H1 (cell line): Measurements from ENCODE around the gene EGR2. TPM values are rescaled to one million over a fixed set of nuclear protein-coding genes. Genes with fewer than 3 reads are reported as not detected.

Experiments used
- CTCF ChIA-PET: fragments of 300-600 bp; sonication (Branson Sonifier 250); formaldehyde crosslinking; loops from one replicate; lab custom pipeline; 2021; ENCODE audit not compliant: partially characterized antibody; lab: Charles Lee
- POLR2A ChIA-PET: fragments of 300-600 bp; sonication (Branson Sonifier 250); formaldehyde crosslinking; loops from one replicate; lab custom pipeline; 2021; ENCODE audit warnings: inconsistent platforms; ENCODE audit not compliant: partially characterized antibody; lab: Charles Lee
- DNase-seq, 2 experiments: peaks; one replicate each; pipeline versions ENCODE4 v3.0.0 to v3.0.0-alpha.2; 2010 to 2022; ENCODE audit warnings: low spot score in 2 of 2, low read depth in 1 of 2, mixed read lengths in 1 of 2
- FAIRE-seq: peaks from 2 replicates; lab custom pipeline; 2011; peaks lifted over from hg19 to GRCh38; lab: Jason Lieb, UNC
- H2AFZ ChIP-seq: 2 replicates; pipeline ENCODE4 v1.8.1; 2012; ENCODE audit warnings: low read length, inconsistent platforms
- H2AK5ac ChIP-seq: 2 replicates; pipeline ENCODE4 v1.6.1; 2013; ENCODE audit warnings: low read depth, low read length
- H2BK120ac ChIP-seq: replicated peaks from 2 replicates; pipeline ENCODE3; 2013; ENCODE audit warnings: low read depth, low read length, inconsistent platforms
- H2BK12ac ChIP-seq: 2 replicates; pipeline ENCODE4 v1.6.1; 2013; ENCODE audit warnings: low read depth, low read length
- H2BK15ac ChIP-seq: 2 replicates; pipeline ENCODE4 v1.6.1; 2013; ENCODE audit warnings: low read length
- H2BK20ac ChIP-seq: 2 replicates; pipeline ENCODE4 v1.6.1; 2013; ENCODE audit warnings: low read length
- H2BK5ac ChIP-seq: 2 replicates; pipeline ENCODE4 v1.6.1; 2013; ENCODE audit warnings: low read depth, low read length
- H3K14ac ChIP-seq: 2 replicates; pipeline ENCODE4 v1.6.1; 2013; ENCODE audit warnings: inconsistent platforms; ENCODE audit not compliant: insufficient read length
- H3K18ac ChIP-seq: 2 replicates; pipeline ENCODE4 v1.6.1; 2013; ENCODE audit warnings: low read length; ENCODE audit errors: extremely low read depth
- H3K23ac ChIP-seq: 2 replicates; pipeline ENCODE4 v1.6.1; 2013; ENCODE audit warnings: inconsistent platforms; ENCODE audit not compliant: insufficient read length
- H3K23me2 ChIP-seq: 2 replicates; pipeline ENCODE4 v1.6.1; 2013; ENCODE audit warnings: low read depth, low read length
- H3K27ac ChIP-seq: 2 replicates; pipeline ENCODE4 v1.6.1; 2011; ENCODE audit warnings: low read depth, low read length, inconsistent platforms
- H3K27me3 ChIP-seq, 4 experiments: replicated peaks in 1 of 4; 1 replicate in 1 of 4; 2 replicates in 3 of 4; pipeline versions ENCODE4 v1.6.1 to v1.8.1; 2011 to 2013; ENCODE audit warnings: low read length in 3 of 4, mild to moderate bottlenecking in 3 of 4, inconsistent platforms in 2 of 4, mixed read lengths in 2 of 4, moderate library complexity in 1 of 4; ENCODE audit not compliant: control insufficient read depth in 3 of 4, insufficient read depth in 3 of 4; ENCODE audit errors: extremely low read depth in 1 of 4
- H3K36me3 ChIP-seq, 4 experiments: 2 replicates each; pipeline versions ENCODE4 v1.6.1 to v1.8.1; 2011 to 2013; ENCODE audit warnings: mild to moderate bottlenecking in 4 of 4, low read length in 3 of 4, moderate library complexity in 2 of 4, control low read depth in 1 of 4, inconsistent platforms in 1 of 4; ENCODE audit not compliant: insufficient read depth in 4 of 4, control insufficient read depth in 2 of 4
- H3K4ac ChIP-seq: replicated peaks from 2 replicates; pipeline ENCODE3; 2013; ENCODE audit warnings: low read length, low read depth, mixed read lengths, inconsistent platforms; ENCODE audit not compliant: insufficient read length
- H3K4me1 ChIP-seq, 4 experiments: replicated peaks in 1 of 4; 1 replicate in 1 of 4; 2 replicates in 3 of 4; pipeline versions ENCODE4 v1.6.1 to v1.8.1; 2011 to 2013; ENCODE audit warnings: low read length in 3 of 4, inconsistent platforms in 2 of 4, mixed read lengths in 1 of 4; ENCODE audit not compliant: insufficient read depth in 4 of 4, control insufficient read depth in 3 of 4
- H3K4me2 ChIP-seq, 2 experiments: 2 replicates each; pipeline versions ENCODE4 v1.6.1 to v1.8.1; 2011 to 2013; ENCODE audit warnings: low read depth in 2 of 2, low read length in 2 of 2, control low read depth in 1 of 2, inconsistent platforms in 1 of 2, mild to moderate bottlenecking in 1 of 2; ENCODE audit not compliant: insufficient read depth in 1 of 2
- H3K4me3 ChIP-seq, 4 experiments: fragments of 200-600, 300-600 bp in 1 of 4; sonication (generic), shearing (Covaris generic), sonication (Bioruptor Twin) in 1 of 4; 2 replicates each; pipeline versions ENCODE4 v1.5.1 to v1.8.1; 2011 to 2016; ENCODE audit warnings: low read length in 4 of 4, low read depth in 3 of 4, control low read depth in 2 of 4, inconsistent platforms in 2 of 4, mild to moderate bottlenecking in 2 of 4, mixed read lengths in 1 of 4, moderate library complexity in 1 of 4; ENCODE audit not compliant: insufficient read depth in 2 of 4; ENCODE audit errors: extremely low read depth in 1 of 4
- H3K56ac ChIP-seq: replicated peaks from 2 replicates; pipeline ENCODE3; 2013; ENCODE audit warnings: low read depth, mild to moderate bottlenecking, mixed read lengths, low read length, inconsistent platforms; ENCODE audit not compliant: insufficient read length
- H3K79me1 ChIP-seq: 2 replicates; pipeline ENCODE4 v1.6.1; 2013; ENCODE audit warnings: low read depth, low read length, control low read depth
- H3K79me2 ChIP-seq, 2 experiments: 2 replicates each; pipeline versions ENCODE4 v1.6.1 to v1.8.1; 2012 to 2013; ENCODE audit warnings: low read length in 2 of 2, mild to moderate bottlenecking in 2 of 2, inconsistent platforms in 1 of 2; ENCODE audit not compliant: insufficient read depth in 2 of 2, control insufficient read depth in 1 of 2
- H3K9ac ChIP-seq, 4 experiments: replicated peaks in 1 of 4; 1 replicate in 1 of 4; 2 replicates in 3 of 4; pipeline versions ENCODE4 v1.6.1 to v1.8.1; 2011 to 2013; ENCODE audit warnings: low read depth in 3 of 4, low read length in 3 of 4, control low read depth in 2 of 4, mild to moderate bottlenecking in 2 of 4, moderate library complexity in 2 of 4, inconsistent platforms in 1 of 4; ENCODE audit errors: extremely low read depth in 1 of 4
- H3K9me3 ChIP-seq, 2 experiments: 2 replicates each; pipeline versions ENCODE4 v1.6.1 to v1.8.1; 2012 to 2013; ENCODE audit warnings: mild to moderate bottlenecking in 2 of 2, moderate library complexity in 2 of 2, control low read depth in 1 of 2, inconsistent platforms in 1 of 2, low read depth in 1 of 2, low read length in 1 of 2, mixed read lengths in 1 of 2; ENCODE audit not compliant: insufficient read depth in 2 of 2
- H4K20me1 ChIP-seq, 2 experiments: replicated peaks in 1 of 2; 2 replicates each; pipeline versions ENCODE3 to v1.8.1; 2011 to 2013; ENCODE audit warnings: inconsistent platforms in 2 of 2, low read length in 2 of 2, mild to moderate bottlenecking in 1 of 2; ENCODE audit not compliant: insufficient read depth in 2 of 2, control insufficient read depth in 1 of 2
- H4K5ac ChIP-seq: 2 replicates; pipeline ENCODE4 v1.6.1; 2013; ENCODE audit warnings: low read length, low read depth, mixed read lengths, inconsistent platforms; ENCODE audit not compliant: insufficient read length
- H4K8ac ChIP-seq: 2 replicates; pipeline ENCODE4 v1.8.0; 2013; ENCODE audit warnings: mild to moderate bottlenecking, moderate library complexity, low read length, inconsistent platforms; ENCODE audit not compliant: insufficient read depth; ENCODE audit errors: extremely low read depth
- H4K91ac ChIP-seq: replicated peaks from 2 replicates; pipeline ENCODE3; 2013; ENCODE audit warnings: low read length, mixed read lengths, inconsistent platforms; ENCODE audit not compliant: insufficient read length
- ASH2L ChIP-seq: fragments of 200-600, 300-600 bp; sonication (generic); IDR thresholded peaks from one replicate; pipeline ENCODE4 v1.7.1; 2017; ENCODE audit warnings: low read length
- BACH1 ChIP-seq: IDR thresholded peaks from 2 replicates; pipeline ENCODE4 v1.6.1; 2012; ENCODE audit warnings: low read length, improper control_type of control experiment
- CHD1 ChIP-seq: IDR thresholded peaks from 2 replicates; pipeline ENCODE4 v1.6.1; 2012; ENCODE audit warnings: low read depth, low read length, improper control_type of control experiment
- CREB1 ChIP-seq: IDR thresholded peaks from 2 replicates; pipeline ENCODE4 v1.6.1; 2012; ENCODE audit warnings: inconsistent platforms
- HDAC2 ChIP-seq, 2 experiments: fragments of 300-600 bp in 1 of 2; sonication (generic) in 1 of 2; IDR thresholded peaks; 2 replicates each; pipeline ENCODE4 v1.6.1; 2011 to 2012; ENCODE audit warnings: low read depth in 2 of 2, low read length in 2 of 2, mild to moderate bottlenecking in 2 of 2, moderate library complexity in 2 of 2, borderline replicate concordance in 1 of 2, inconsistent platforms in 1 of 2
- KDM4A ChIP-seq: IDR thresholded peaks from one replicate; pipeline ENCODE4 v1.7.1; 2012; ENCODE audit warnings: low read depth, mild to moderate bottlenecking, moderate library complexity, low read length, inconsistent platforms; ENCODE audit not compliant: severe bottlenecking
- RAD21 ChIP-seq, 2 experiments: IDR thresholded peaks in 1 of 2; conservative IDR thresholded peaks in 1 of 2; 2 replicates each; pipeline ENCODE4 v1.6.1; 2011; ENCODE audit warnings: low read depth in 2 of 2, low read length in 2 of 2, improper control_type of control experiment in 1 of 2, inconsistent platforms in 1 of 2, mild to moderate bottlenecking in 1 of 2, moderate library complexity in 1 of 2
- RXRA ChIP-seq: IDR thresholded peaks from 2 replicates; pipeline ENCODE4 v1.6.1; 2011; ENCODE audit warnings: low read depth, mild to moderate bottlenecking, low read length, moderate library complexity; ENCODE audit not compliant: insufficient read depth
- SIX5 ChIP-seq: IDR thresholded peaks from 2 replicates; pipeline ENCODE4 v1.6.1; 2011; ENCODE audit warnings: mild to moderate bottlenecking, low read depth, low read length
- TAF7 ChIP-seq: optimal IDR thresholded peaks from 2 replicates; pipeline ENCODE3; 2011; ENCODE audit warnings: low read depth, mild to moderate bottlenecking, inconsistent platforms, low read length, moderate library complexity, borderline replicate concordance
- USF2 ChIP-seq: IDR thresholded peaks from 2 replicates; pipeline ENCODE4 v1.6.1; 2011; ENCODE audit warnings: low read length, improper control_type of control experiment
- WGBS, 2 experiments: shearing (Covaris generic) in 1 of 2; methylation state at CpG; one replicate each; pipeline versions ENCODE4 v1.1.6 to v1.1.7; 2013 to 2015; ENCODE audit warnings: low lambda C conversion rate in 2 of 2, mixed read lengths in 2 of 2, inconsistent platforms in 1 of 2, low coverage in 1 of 2, missing lambda C conversion rate in 1 of 2; ENCODE audit not compliant: insufficient replicate concordance in 2 of 2, insufficient coverage in 1 of 2, insufficient read length in 1 of 2; ENCODE audit errors: extremely low coverage in 1 of 2, missing lambda C conversion rate in 1 of 2; 5-methylcytosine and 5-hydroxymethylcytosine counted together
- polyA plus RNA-seq, 7 experiments: library from polyadenylated mRNA; depleted of rRNA in 3 of 7; stranded (reverse) in 5 of 7; unstranded in 2 of 7; fragments of >200 nt in 5 of 7; fragments of 200-250 nt in 2 of 7; gene quantifications; 1 replicate in 5 of 7; 2 replicates in 1 of 7; 4 replicates in 1 of 7; pipeline versions ENCODE4 v1.2.1 to v1.2.3, GENCODE V29; 2011 to 2013; ENCODE audit warnings: missing spikeins in 2 of 7, mixed read lengths in 2 of 7
- total RNA-seq: library from RNA; stranded (reverse); fragmentation: NEBNext Ultra II Directional; extraction: Animal tissue kit (Norgen Biotek cat#: 25700); gene quantifications from 2 replicates; pipeline ENCODE4 v1.2.1, GENCODE V29; 2021

EGR2 gene
- total and polyA plus RNA-seq, 2 of the 8 experiments (the other 6 are each of a cell fraction or from before 2014, with no cell fraction given) = 1.3 to 2.1 TPM

- H2AFZ ChIP-seq = no peak overlapping the region
- no peak overlapping the region for H2BK20ac ChIP-seq
- H3K23me2 ChIP-seq = peaks cover 15% of the 10 kb centered on the region
- H2BK120ac ChIP-seq = no peak overlapping the region
- H4K5ac ChIP-seq = no peak overlapping the region
- H3K4me3 ChIP-seq = no peak overlapping the region
- no peak overlapping the region for H4K91ac ChIP-seq
- DNase-seq (no peak), FAIRE-seq (no peak)
- H4K20me1 ChIP-seq = peaks cover 7 to 16% of the 10 kb centered on the region in 2 experiments
- H3K4ac ChIP-seq = no peak overlapping the region
- H2BK5ac ChIP-seq = no peak overlapping the region
- peaks cover 12 to 29% (median 26%) of the 10 kb centered on the region in 4 experiments for H3K27me3 ChIP-seq
- 87% methylated on average over 10 of the region's 10 CpGs; no CpG with 5 or more reads in 1 of the 2 experiments for WGBS, 2 experiments
- no peak overlapping the region for H2AK5ac ChIP-seq
- no peak overlapping the region for H2BK12ac ChIP-seq
- no peaks in the 10 kb centered on the region for H3K9me3 ChIP-seq
- H3K56ac ChIP-seq = no peak overlapping the region
- H3K79me2 ChIP-seq = peaks cover 6 to 24% of the 10 kb centered on the region in 2 experiments; a peak in 3 of 4 replicates
- no peak overlapping the region for H3K9ac ChIP-seq
- no peaks in the 10 kb centered on the region; a peak in 1 of 8 replicates for H3K36me3 ChIP-seq
- H3K4me1 ChIP-seq = peaks cover 0 to 5% (median under 1%) of the 10 kb centered on the region in 4 experiments; a peak in 3 of 7 replicates
- H3K4me2 ChIP-seq = no peak overlapping the region
- H2BK15ac ChIP-seq = no peak overlapping the region
- no peak overlapping the region for H3K23ac ChIP-seq
- H3K27ac ChIP-seq = no peak overlapping the region
- H3K14ac ChIP-seq = no peak overlapping the region
- no peak overlapping the region for H3K18ac ChIP-seq
- H4K8ac ChIP-seq = no peak overlapping the region
- ChIA-PET POLR2A (interaction anchor here (0.9 to 1.6 kb wide), 2 partner anchors 203 to 219 kb away, joined by 4 read pairs; no protein-coding TSS in a partner anchor), CTCF (interaction anchor here (0.5 kb wide), 1 partner anchor 566 kb away, joined by 4 read pairs; no protein-coding TSS in a partner anchor)
- no peaks in the 10 kb centered on the region for H3K79me1 ChIP-seq
- TF ChIP-seq TAF7 (no peak), CHD1 (no peak), KDM4A (no peak), CREB1 (no peak), USF2 (no peak), ASH2L (no peak), HDAC2 (IDR thresholded peaks at IDR 0.05; ENCODE audit: borderline replicate concordance in 1 of 2, low read depth in 2 of 2, low read length in 2 of 2) (no peak), RXRA (no peak), RAD21 (IDR thresholded peaks at IDR 0.05 in 1 of 2, conservative IDR thresholded peaks at IDR 0.05 in 1 of 2; ENCODE audit: low read depth in 2 of 2, low read length in 2 of 2) (no peak), BACH1 (no peak), SIX5 (no peak)
Measured at GRCh38 chr10:62811159-62811875, 4.8 kb downstream of the EGR2 start.
